HCT116 (cell line): ENCODE data around the gene COQ10A. TPM values are rescaled to one million over a fixed set of nuclear protein-coding genes. Genes with fewer than 3 reads are reported as not detected.

Experiments used
- ATAC-seq: fragments of 200-7000 bp; cut with Tn5 transposase; 2 replicates; pipeline ENCODE4 v1.9.1; 2020; ENCODE audit warnings: mild to moderate bottlenecking, moderate library complexity
- BruUV-seq: library from RNA; stranded (reverse); fragments of 400-500 nt; replicated peaks from 2 replicates; lab custom pipeline; 2021; lab: Mats Ljungman, UMichigan
- CTCF ChIA-PET: fragments of 300-600 bp; sonication (Branson Sonifier 250); formaldehyde crosslinking; loops from one replicate; lab custom pipeline; 2021; ENCODE audit warnings: antibody characterized with exemption; lab: Charles Lee
- POLR2A ChIA-PET: fragments of 300-600, 350-600 bp; sonication (Branson Sonifier 250); formaldehyde crosslinking; loops from one replicate; lab custom pipeline; 2021; ENCODE audit warnings: antibody characterized with exemption; lab: Charles Lee
- RAD21 ChIA-PET, 2 experiments: fragments of 300-600 bp; sonication (Branson Sonifier 250); formaldehyde crosslinking; loops; one replicate each; lab custom pipeline; 2023; ENCODE audit warnings: low total read pairs in 2 of 2; ENCODE audit not compliant: uncharacterized antibody in 2 of 2, unreplicated experiment in 2 of 2, low non-redundant PET in 1 of 2; lab: Charles Lee
- DNase-seq: peaks from one replicate; pipeline ENCODE4 v3.0.0-alpha.2; 2010; ENCODE audit warnings: low read depth, low spot score
- H2AFZ ChIP-seq: fragments of 200-600 bp; shearing (Covaris generic), sonication (generic); 2 replicates; pipeline ENCODE4 v1.6.1; 2017; ENCODE audit warnings: low read depth, mixed run types, mixed read lengths, antibody characterized with exemption, low read length; ENCODE audit not compliant: poor library complexity, severe bottlenecking
- H3K27ac ChIP-seq: 2 replicates; pipeline ENCODE4 v1.5.1; 2012; ENCODE audit warnings: low read depth, low read length
- H3K27me3 ChIP-seq: fragments of 200-600 bp; sonication (generic); 2 replicates; pipeline ENCODE4 v1.6.1; 2016; ENCODE audit warnings: mixed run types, low read length, mixed read lengths; ENCODE audit not compliant: insufficient read depth
- H3K36me3 ChIP-seq, 2 experiments: fragments of 200-500 bp in 1 of 2; fragments of 200-600 bp in 1 of 2; sonication (Bioruptor generic) in 1 of 2; sonication (generic) in 1 of 2; 2 replicates each; pipeline versions ENCODE4 v1.5.1 to v1.6.1; 2014 to 2016; ENCODE audit warnings: low read length in 2 of 2, inconsistent platforms in 1 of 2, mixed read lengths in 1 of 2, mixed run types in 1 of 2; ENCODE audit not compliant: insufficient read depth in 2 of 2, control insufficient read depth in 1 of 2
- H3K4me1 ChIP-seq, 2 experiments: fragments of 200-600 bp in 1 of 2; sonication (generic) in 1 of 2; 2 replicates each; pipeline versions ENCODE4 v1.5.1 to v1.6.1; 2012 to 2017; ENCODE audit warnings: low read length in 2 of 2, inconsistent platforms in 1 of 2, mild to moderate bottlenecking in 1 of 2, mixed read lengths in 1 of 2, mixed run types in 1 of 2, moderate library complexity in 1 of 2; ENCODE audit not compliant: insufficient read depth in 2 of 2, control insufficient read depth in 1 of 2
- H3K4me2 ChIP-seq: fragments of 200-600 bp; sonication (generic); 2 replicates; pipeline ENCODE4 v1.6.1; 2017; ENCODE audit warnings: mixed run types, low read length, mixed read lengths
- H3K4me3 ChIP-seq, 2 experiments: fragments of 200-600 bp in 1 of 2; sonication (generic) in 1 of 2; replicated peaks in 1 of 2; 2 replicates each; pipeline ENCODE4 v1.5.1; 2011 to 2016; ENCODE audit warnings: low read length in 2 of 2, control low read depth in 1 of 2, low read depth in 1 of 2, mild to moderate bottlenecking in 1 of 2, mixed read lengths in 1 of 2, mixed run types in 1 of 2
- H3K79me2 ChIP-seq: fragments of 200-600 bp; sonication (generic); 2 replicates; pipeline ENCODE4 v1.6.1; 2017; ENCODE audit warnings: mild to moderate bottlenecking, mixed run types, low read length, moderate library complexity, mixed read lengths; ENCODE audit not compliant: insufficient read depth
- H3K9ac ChIP-seq: fragments of 200-600 bp; sonication (generic); 2 replicates; pipeline ENCODE4 v1.6.1; 2016; ENCODE audit warnings: low read length, mixed read lengths
- H3K9me2 ChIP-seq: fragments of 200-600 bp; sonication (generic), shearing (Covaris generic); 2 replicates; pipeline ENCODE4 v1.6.1; 2017; ENCODE audit warnings: mixed run types, mild to moderate bottlenecking, moderate library complexity; ENCODE audit not compliant: insufficient read depth
- H3K9me3 ChIP-seq, 2 experiments: fragments of 200-500 bp in 1 of 2; fragments of 200-600 bp in 1 of 2; sonication (Bioruptor generic) in 1 of 2; sonication (generic) in 1 of 2; 2 replicates each; pipeline ENCODE4 v1.6.1; 2014 to 2017; ENCODE audit warnings: low read length in 2 of 2, mixed read lengths in 2 of 2, inconsistent platforms in 1 of 2, low read depth in 1 of 2, mild to moderate bottlenecking in 1 of 2, mixed run types in 1 of 2, moderate library complexity in 1 of 2; ENCODE audit not compliant: control insufficient read depth in 1 of 2, insufficient read depth in 1 of 2
- H4K20me1 ChIP-seq: fragments of 200-600 bp; sonication (generic), shearing (Covaris generic); 2 replicates; pipeline ENCODE4 v1.6.1; 2017; ENCODE audit warnings: mixed run types, mild to moderate bottlenecking, moderate library complexity; ENCODE audit not compliant: insufficient read depth
- EZH2 ChIP-seq: fragments of 200-600 bp; sonication (generic); IDR thresholded peaks from 2 replicates; pipeline ENCODE4 v1.6.1; 2017; ENCODE audit warnings: antibody characterized with exemption, mixed run types
- JUND ChIP-seq: IDR thresholded peaks from 2 replicates; pipeline ENCODE4 v1.6.1; 2012
- POLR2A ChIP-seq: IDR thresholded peaks from 2 replicates; pipeline ENCODE4 v1.7.0; 2011; ENCODE audit warnings: borderline replicate concordance; ENCODE audit not compliant: insufficient read depth, insufficient read length; ENCODE audit errors: extremely low read depth
- SIN3A ChIP-seq: IDR thresholded peaks from 2 replicates; pipeline ENCODE4 v1.6.1; 2012; ENCODE audit warnings: low read depth
- intact Hi-C: fragments of 100-400 bp; cut with micrococcal nuclease; formaldehyde crosslinking; loops from 2 replicates; pipeline ENCODE4 v1.10.0; 2022
- total RNA-seq: library from RNA; stranded (reverse); gene quantifications from one replicate; pipeline ENCODE4 v1.2.1, GENCODE V29; 2021; ENCODE audit not compliant: unreplicated experiment
- TF ChIP-seq, protein P1 (sequence below): IDR thresholded peaks from 2 replicates; pipeline ENCODE4 v1.6.1; 2012; ENCODE audit warnings: low read depth

The COQ10A gene
- total RNA-seq, 1 experiment from 2014 or later, result 11.7 TPM

DNA sequence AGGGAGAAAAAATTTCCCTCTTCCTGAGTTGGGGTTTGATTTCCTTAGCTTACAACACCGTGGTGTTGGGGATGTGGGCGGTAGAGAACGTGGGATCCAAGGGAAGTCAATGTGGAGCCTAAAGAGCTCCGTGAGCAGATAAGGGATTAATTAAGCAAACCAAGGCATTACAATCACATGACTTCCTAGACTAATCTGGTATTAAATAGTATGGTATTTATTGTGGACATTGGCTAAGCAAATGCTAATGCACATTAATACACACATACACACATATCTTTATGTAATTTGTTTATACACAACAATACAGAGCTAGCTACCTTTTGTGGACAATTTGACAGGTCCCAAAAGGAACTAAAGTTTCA is 44.2 kb upstream of the COQ10A start:
- Histone ChIP-seq H4K20me1 (no peaks in the 10 kb centered on the region), H3K4me2 (peak overlapping the region; percentile 94), H3K36me3 (no peaks in the 10 kb centered on the region), H3K4me1 (peaks cover 8 to 35% of the 10 kb centered on the region in 2 experiments; a peak in 3 of 4 replicates), H3K79me2 (peaks cover 15% of the 10 kb centered on the region), H3K9me3 (no peaks in the 10 kb centered on the region), H3K27me3 (no peaks in the 10 kb centered on the region), H3K27ac (peak overlapping the region; percentile 82), H3K4me3 (peak overlapping the region; percentile 91 to 92), H2AFZ (no peak overlapping the region), H3K9ac (peak overlapping the region; percentile 83), H3K9me2 (no peaks in the 10 kb centered on the region)
- no TSS peak for BruUV-seq
- ChIA-PET RAD21 (interaction anchor here in 1 of 2 experiments (0.9 kb wide), 1 partner anchor 16 kb away, joined by 5 read pairs; no protein-coding TSS in a partner anchor), CTCF (interaction anchor here (0.8 to 2.6 kb wide), 7 partner anchors 11 to 242 kb away, joined by 3 to 16 read pairs (median 10); partner anchors contain the start of genes SMARCC2 and ZC3H10), POLR2A (interaction anchor here (0.7 to 2.5 kb wide), 11 partner anchors 11 to 178 kb away, joined by 3 to 13 read pairs (median 4); partner anchors contain the start of genes ANKRD52, PA2G4, SMARCC2 and ZC3H10)
- ATAC-seq, result no peak
- intact Hi-C loops, result loop anchor here (5.0 kb wide), 1 partner anchor 35 kb away; the partner anchor contains the start of gene ANKRD52
- TF ChIP-seq JUND (no peak), POLR2A (peak; percentile 13), SIN3A (peak; percentile 14; the same call in 1 of the 2 replicates), EZH2 (no peak)
- TF ChIP-seq, protein P1, sequence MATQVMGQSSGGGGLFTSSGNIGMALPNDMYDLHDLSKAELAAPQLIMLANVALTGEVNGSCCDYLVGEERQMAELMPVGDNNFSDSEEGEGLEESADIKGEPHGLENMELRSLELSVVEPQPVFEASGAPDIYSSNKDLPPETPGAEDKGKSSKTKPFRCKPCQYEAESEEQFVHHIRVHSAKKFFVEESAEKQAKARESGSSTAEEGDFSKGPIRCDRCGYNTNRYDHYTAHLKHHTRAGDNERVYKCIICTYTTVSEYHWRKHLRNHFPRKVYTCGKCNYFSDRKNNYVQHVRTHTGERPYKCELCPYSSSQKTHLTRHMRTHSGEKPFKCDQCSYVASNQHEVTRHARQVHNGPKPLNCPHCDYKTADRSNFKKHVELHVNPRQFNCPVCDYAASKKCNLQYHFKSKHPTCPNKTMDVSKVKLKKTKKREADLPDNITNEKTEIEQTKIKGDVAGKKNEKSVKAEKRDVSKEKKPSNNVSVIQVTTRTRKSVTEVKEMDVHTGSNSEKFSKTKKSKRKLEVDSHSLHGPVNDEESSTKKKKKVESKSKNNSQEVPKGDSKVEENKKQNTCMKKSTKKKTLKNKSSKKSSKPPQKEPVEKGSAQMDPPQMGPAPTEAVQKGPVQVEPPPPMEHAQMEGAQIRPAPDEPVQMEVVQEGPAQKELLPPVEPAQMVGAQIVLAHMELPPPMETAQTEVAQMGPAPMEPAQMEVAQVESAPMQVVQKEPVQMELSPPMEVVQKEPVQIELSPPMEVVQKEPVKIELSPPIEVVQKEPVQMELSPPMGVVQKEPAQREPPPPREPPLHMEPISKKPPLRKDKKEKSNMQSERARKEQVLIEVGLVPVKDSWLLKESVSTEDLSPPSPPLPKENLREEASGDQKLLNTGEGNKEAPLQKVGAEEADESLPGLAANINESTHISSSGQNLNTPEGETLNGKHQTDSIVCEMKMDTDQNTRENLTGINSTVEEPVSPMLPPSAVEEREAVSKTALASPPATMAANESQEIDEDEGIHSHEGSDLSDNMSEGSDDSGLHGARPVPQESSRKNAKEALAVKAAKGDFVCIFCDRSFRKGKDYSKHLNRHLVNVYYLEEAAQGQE, result no peak
- no peak for DNase-seq
